Islet precursor cell (in vitro differentiated cells): ENCODE data around the gene SCMH1.
A peak's percentile ranks its signal among the peaks of the same experiment; 100 is the strongest.

ENCODE experiments used
- DNase-seq: peaks from one replicate; pipeline ENCODE4 v3.0.0-alpha.2; 2018

SCMH1 gene

GRCh38 chr1:41078193-41078592 is 163.9 kb downstream of the SCMH1 start:
- no peak for DNase-seq

- no peak for DNase-seq
These were observed 168.1 kb downstream of the SCMH1 start for GRCh38 chr1:41073971-41074370.

GRCh38 chr1:41072051-41072450 is 170.1 kb downstream of the SCMH1 start:
- no peak for DNase-seq

GRCh38 chr1:41056907-41057306 is 185.2 kb downstream of the SCMH1 start:
- DNase-seq = no peak

GRCh38 chr1:41053316-41053715 is 188.8 kb downstream of the SCMH1 start:
- no peak for DNase-seq

- DNase-seq = no peak
These were observed 191.1 kb downstream of the SCMH1 start for GRCh38 chr1:41051022-41051421.

- no peak for DNase-seq
These were observed 193.6 kb downstream of the SCMH1 start for GRCh38 chr1:41048540-41048939.

- no peak for DNase-seq
These were observed 195.7 kb downstream of the SCMH1 start for GRCh38 chr1:41046347-41046775.

- no peak for DNase-seq
These were observed 196.4 kb downstream of the SCMH1 start for GRCh38 chr1:41045740-41046139.

GRCh38 chr1:41044187-41044586 is 197.9 kb downstream of the SCMH1 start:
- peak; percentile 38 for DNase-seq

GRCh38 chr1:41041614-41042270 is 200.4 kb downstream of the SCMH1 start:
- DNase-seq = no peak

GRCh38 chr1:41038110-41038509 is 204.0 kb downstream of the SCMH1 start:
- no peak for DNase-seq

- DNase-seq = no peak
These were observed 204.8 kb downstream of the SCMH1 start for GRCh38 chr1:41037116-41037903.

GRCh38 chr1:41033272-41033671 is 208.8 kb downstream of the SCMH1 start:
- no peak for DNase-seq

GRCh38 chr1:41032147-41032546 is 210.0 kb downstream of the SCMH1 start:
- no peak for DNase-seq

- DNase-seq = peak; percentile 35
These were observed 211.1 kb downstream of the SCMH1 start for GRCh38 chr1:41030872-41031616.

- peak; percentile 30 for DNase-seq
These were observed 214.0 kb downstream of the SCMH1 start for GRCh38 chr1:41028034-41028642.

- no peak for DNase-seq
These were observed 215.9 kb downstream of the SCMH1 start for GRCh38 chr1:41025979-41026819.

- peak; percentile 65 for DNase-seq
These were observed 217.2 kb downstream of the SCMH1 start for GRCh38 chr1:41024953-41025352.

GRCh38 chr1:41023279-41023990 is 218.7 kb downstream of the SCMH1 start:
- DNase-seq = peak; percentile 57

GRCh38 chr1:41022424-41022823 is 219.7 kb downstream of the SCMH1 start:
- DNase-seq = no peak
